ENCODE results near the gene CTRB2. TPM values are rescaled to one million over a fixed set of nuclear protein-coding genes. Genes with fewer than 3 reads are reported as not detected.

The CTRB2 gene
- total RNA-seq, 1 experiment from 2014 or later, result not detected

DNA sequence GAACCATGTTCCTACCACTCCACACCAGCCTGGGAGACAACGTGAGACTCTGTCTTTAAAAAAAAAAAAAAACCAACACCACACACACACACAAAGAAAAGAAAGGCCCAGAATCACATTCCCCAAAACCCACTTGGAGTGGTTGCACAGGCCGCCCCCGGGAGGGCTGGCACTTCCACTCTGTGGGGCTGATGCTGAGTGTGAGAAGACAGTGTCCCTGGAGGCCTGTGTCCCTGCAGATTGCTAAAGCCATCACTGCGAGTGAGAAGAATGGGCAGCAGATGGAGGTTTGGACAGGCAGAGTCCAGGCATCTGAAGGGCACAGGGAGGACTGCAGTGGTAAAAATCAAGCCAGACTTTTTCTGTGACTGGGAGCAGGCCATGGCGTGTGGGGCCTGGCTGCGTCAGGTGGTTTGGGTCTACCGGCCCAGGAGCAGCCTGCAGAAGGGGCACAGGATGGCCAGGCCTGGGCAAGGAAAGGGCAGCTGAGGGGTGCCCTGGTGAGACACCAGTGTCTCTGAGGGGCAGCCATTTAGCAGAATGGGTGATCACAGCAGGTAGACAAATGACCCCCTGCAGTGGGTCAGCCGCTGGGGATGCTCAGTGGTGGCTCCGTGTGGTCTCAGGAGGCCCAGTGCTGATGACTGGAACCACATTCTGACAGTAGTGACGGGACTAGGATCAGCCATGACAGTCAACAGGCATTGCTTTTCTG, 13.1 kb downstream of the CTRB2 start:
- DNase-seq, result no peak

GRCh38 chr16:75193265-75193650, 13.7 kb downstream of the CTRB2 start:
- Histone ChIP-seq H3K27me3 (ENCODE audit: control insufficient read depth, insufficient read depth, low read length) (no peaks in the 10 kb centered on the region), H3K36me3 (replicated peaks; ENCODE audit: control insufficient read depth, insufficient read depth, low read length) (no peaks in the 10 kb centered on the region), H3K4me3 (ENCODE audit: insufficient read depth, low read depth, low read length) (no peak overlapping the region)
- DNase-seq, result no peak

More for the DNA sequence above, 13.1 kb downstream of the CTRB2 start:
- H3K4me3 ChIP-seq (ENCODE audit: insufficient read depth, low read depth, low read length), result no peak overlapping the region
- H3K27me3 ChIP-seq (ENCODE audit: control insufficient read depth, insufficient read depth, low read length), result no peaks in the 10 kb centered on the region
- no peaks in the 10 kb centered on the region for H3K36me3 ChIP-seq (replicated peaks; ENCODE audit: control insufficient read depth, insufficient read depth, low read length)

DNA sequence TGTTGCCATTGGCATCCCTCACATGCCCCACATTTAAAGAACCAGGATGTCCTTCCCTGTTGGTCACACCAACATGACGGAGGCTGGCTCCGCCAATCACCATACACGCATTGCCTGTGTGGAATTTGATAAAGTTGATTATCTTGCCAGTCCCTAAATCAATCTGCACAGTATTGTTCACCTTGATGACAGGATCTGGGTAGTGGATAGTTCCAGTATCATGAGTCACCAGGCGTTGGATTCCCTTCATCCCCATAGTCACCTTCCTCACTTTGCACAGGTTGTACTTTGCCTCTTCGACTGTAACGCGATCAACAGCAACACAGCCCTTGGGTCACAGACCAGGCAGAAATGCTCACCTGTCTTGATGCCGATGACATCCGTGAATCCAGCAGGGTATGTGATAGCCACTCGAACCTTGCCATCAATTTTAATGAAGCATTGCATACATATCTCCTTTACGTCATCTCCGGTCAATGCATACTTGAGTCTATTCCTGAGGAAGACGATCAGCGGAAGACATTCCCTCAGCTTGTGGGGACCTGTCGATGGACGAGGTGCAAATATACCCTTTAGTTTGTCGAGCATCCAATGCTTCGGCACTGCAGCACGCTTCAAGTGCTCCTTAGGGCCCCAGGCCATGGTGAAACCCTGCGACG, 14.2 kb downstream of the CTRB2 start:
- no peak for DNase-seq
- Histone ChIP-seq H3K27me3 (ENCODE audit: control insufficient read depth, insufficient read depth, low read length) (no peaks in the 10 kb centered on the region), H3K4me3 (ENCODE audit: insufficient read depth, low read depth, low read length) (no peak overlapping the region), H3K36me3 (replicated peaks; ENCODE audit: control insufficient read depth, insufficient read depth, low read length) (no peaks in the 10 kb centered on the region)

GRCh38 chr16:75189638-75190245, 17.2 kb downstream of the CTRB2 start:
- no peak overlapping the region for H3K4me3 ChIP-seq (ENCODE audit: insufficient read depth, low read depth, low read length)
- no peaks in the 10 kb centered on the region for H3K36me3 ChIP-seq (replicated peaks; ENCODE audit: control insufficient read depth, insufficient read depth, low read length)
- no peak for DNase-seq
- no peaks in the 10 kb centered on the region for H3K27me3 ChIP-seq (ENCODE audit: control insufficient read depth, insufficient read depth, low read length)

GRCh38 chr16:75188832-75189477, 18.0 kb downstream of the CTRB2 start:
- no peak for DNase-seq
- no peaks in the 10 kb centered on the region for H3K27me3 ChIP-seq (ENCODE audit: control insufficient read depth, insufficient read depth, low read length)
- H3K4me3 ChIP-seq (ENCODE audit: insufficient read depth, low read depth, low read length), result no peak overlapping the region
- H3K36me3 ChIP-seq (replicated peaks; ENCODE audit: control insufficient read depth, insufficient read depth, low read length), result no peaks in the 10 kb centered on the region

GRCh38 chr16:75181630-75182029, 25.3 kb downstream of the CTRB2 start:
- DNase-seq, result no peak
- no peaks in the 10 kb centered on the region for H3K27me3 ChIP-seq (ENCODE audit: control insufficient read depth, insufficient read depth, low read length)
- no peak overlapping the region for H3K4me3 ChIP-seq (ENCODE audit: insufficient read depth, low read depth, low read length)
- H3K36me3 ChIP-seq (replicated peaks; ENCODE audit: control insufficient read depth, insufficient read depth, low read length), result no peaks in the 10 kb centered on the region

- no peaks in the 10 kb centered on the region for H3K27me3 ChIP-seq (ENCODE audit: control insufficient read depth, insufficient read depth, low read length)
- H3K36me3 ChIP-seq (replicated peaks; ENCODE audit: control insufficient read depth, insufficient read depth, low read length), result no peaks in the 10 kb centered on the region
- DNase-seq, result no peak
- no peak overlapping the region for H3K4me3 ChIP-seq (ENCODE audit: insufficient read depth, low read depth, low read length)
These were observed 27.8 kb downstream of the CTRB2 start for GRCh38 chr16:75179208-75179607.

DNA sequence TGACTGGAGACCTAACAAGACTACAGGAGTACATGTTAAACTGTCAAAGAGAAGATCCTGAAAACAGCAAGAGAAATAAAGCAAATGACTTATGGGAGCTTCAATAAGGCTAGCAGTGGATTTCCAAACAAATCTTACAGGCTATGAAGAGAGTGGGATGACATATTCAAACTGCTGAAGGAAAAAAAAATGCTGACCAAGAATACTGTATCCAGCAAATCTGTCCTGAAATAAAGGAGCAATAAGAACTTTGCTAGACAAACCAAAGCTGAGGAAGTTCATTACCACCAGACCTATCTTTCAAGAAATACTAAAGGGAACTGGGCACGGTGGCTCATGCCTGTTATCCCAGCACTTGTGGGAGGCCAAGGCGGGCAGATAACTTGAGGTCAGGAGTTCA, 30.0 kb downstream of the CTRB2 start:
- Histone ChIP-seq H3K4me3 (ENCODE audit: insufficient read depth, low read depth, low read length) (no peak overlapping the region), H3K36me3 (replicated peaks; ENCODE audit: control insufficient read depth, insufficient read depth, low read length) (peaks cover 1% of the 10 kb centered on the region), H3K27me3 (ENCODE audit: control insufficient read depth, insufficient read depth, low read length) (no peaks in the 10 kb centered on the region)
- DNase-seq, result no peak

- H3K36me3 ChIP-seq (replicated peaks; ENCODE audit: control insufficient read depth, insufficient read depth, low read length), result peaks cover 6% of the 10 kb centered on the region
- no peak overlapping the region for H3K4me3 ChIP-seq (ENCODE audit: insufficient read depth, low read depth, low read length)
- no peaks in the 10 kb centered on the region for H3K27me3 ChIP-seq (ENCODE audit: control insufficient read depth, insufficient read depth, low read length)
- no peak for DNase-seq
These were observed 31.9 kb downstream of the CTRB2 start for GRCh38 chr16:75175074-75175473.

- H3K27me3 ChIP-seq (ENCODE audit: control insufficient read depth, insufficient read depth, low read length), result no peaks in the 10 kb centered on the region
- DNase-seq, result no peak
- peaks cover 22% of the 10 kb centered on the region for H3K36me3 ChIP-seq (replicated peaks; ENCODE audit: control insufficient read depth, insufficient read depth, low read length)
- no peak overlapping the region for H3K4me3 ChIP-seq (ENCODE audit: insufficient read depth, low read depth, low read length)
These were observed 34.4 kb downstream of the CTRB2 start for GRCh38 chr16:75172578-75172977.

GRCh38 chr16:75169899-75170405, 37.0 kb downstream of the CTRB2 start:
- Histone ChIP-seq H3K27me3 (ENCODE audit: control insufficient read depth, insufficient read depth, low read length) (no peaks in the 10 kb centered on the region), H3K4me3 (ENCODE audit: insufficient read depth, low read depth, low read length) (no peak overlapping the region), H3K36me3 (replicated peaks; ENCODE audit: control insufficient read depth, insufficient read depth, low read length) (peaks cover 26% of the 10 kb centered on the region)
- DNase-seq, result no peak

DNA sequence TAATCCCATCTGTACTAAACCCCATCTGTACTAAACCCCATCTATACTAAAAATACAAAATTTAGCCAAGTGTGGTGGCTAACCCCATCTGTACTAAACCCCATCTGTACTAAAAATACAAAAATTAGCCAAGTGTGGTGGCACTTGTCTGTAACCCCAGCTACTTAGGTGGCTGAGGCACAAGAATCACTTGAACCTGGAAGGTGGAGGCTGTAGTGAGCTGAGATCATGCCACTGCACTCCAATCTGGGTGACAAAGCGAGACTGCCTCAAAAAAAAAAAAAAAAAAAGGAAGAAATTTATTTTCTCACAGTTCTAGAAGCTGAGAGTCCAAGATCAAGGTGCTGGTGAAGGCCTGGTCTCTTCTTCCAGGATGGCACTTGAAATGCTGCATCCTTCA, 46.6 kb downstream of the CTRB2 start:
- H3K27me3 ChIP-seq (ENCODE audit: control insufficient read depth, insufficient read depth, low read length), result no peaks in the 10 kb centered on the region
- H3K36me3 ChIP-seq (replicated peaks; ENCODE audit: control insufficient read depth, insufficient read depth, low read length), result no peaks in the 10 kb centered on the region; the same call in none of the 2 replicates
- no peak overlapping the region for H3K4me3 ChIP-seq (ENCODE audit: insufficient read depth, low read depth, low read length)
- no peak for DNase-seq

Data from H7 (cell line).